HFFc6 (cell line): ENCODE results near the gene CCL1. TPM values are rescaled to one million over a fixed set of nuclear protein-coding genes. Genes with fewer than 3 reads are reported as not detected.
A peak's percentile ranks its signal among the peaks of the same experiment; 100 is the strongest.

Source experiments
- DNase-seq: peaks from one replicate; pipeline ENCODE4 v3.0.0-alpha.2; 2018
- H3K27ac Mint-ChIP-seq: 2 replicates; pipeline ENCODE4 v1.8.0; 2020; ENCODE audit warnings: mild to moderate bottlenecking, mixed read lengths
- H3K27me3 Mint-ChIP-seq: 2 replicates; pipeline ENCODE4 v1.8.0; 2021; ENCODE audit warnings: mild to moderate bottlenecking, moderate library complexity, mixed read lengths; ENCODE audit not compliant: insufficient read depth
- H3K36me3 Mint-ChIP-seq: 2 replicates; pipeline ENCODE4 v1.8.0; 2021; ENCODE audit warnings: low read depth, mixed read lengths
- H3K4me1 Mint-ChIP-seq: 2 replicates; pipeline ENCODE4 v1.8.0; 2020; ENCODE audit warnings: low read depth, mixed read lengths
- H3K4me3 Mint-ChIP-seq: 2 replicates; pipeline ENCODE4 v1.8.0; 2020; ENCODE audit warnings: mild to moderate bottlenecking, moderate library complexity, mixed read lengths
- H3K9me3 Mint-ChIP-seq: 2 replicates; pipeline ENCODE4 v1.8.0; 2020; ENCODE audit warnings: mild to moderate bottlenecking, mixed read lengths
- total RNA-seq, 6 experiments: library from RNA; stranded (reverse); fragmentation: NEBNext Ultra II Directional; extraction: Animal tissue kit (Norgen Biotek cat#: 25700); gene quantifications; 2 replicates in 1 of 6; 3 replicates in 5 of 6; pipeline ENCODE4 v1.2.3, GENCODE V29; 2021
- TF ChIP-seq, protein P1 (sequence below): fragments of 200-600 bp; sonication (generic); IDR thresholded peaks from 2 replicates; pipeline ENCODE4 v1.5.0; 2021; ENCODE audit warnings: antibody characterized with exemption, mild to moderate bottlenecking

Gene CCL1
- total RNA-seq, 6 experiments from 2014 or later: 0.55 TPM; not detected in 5

DNA sequence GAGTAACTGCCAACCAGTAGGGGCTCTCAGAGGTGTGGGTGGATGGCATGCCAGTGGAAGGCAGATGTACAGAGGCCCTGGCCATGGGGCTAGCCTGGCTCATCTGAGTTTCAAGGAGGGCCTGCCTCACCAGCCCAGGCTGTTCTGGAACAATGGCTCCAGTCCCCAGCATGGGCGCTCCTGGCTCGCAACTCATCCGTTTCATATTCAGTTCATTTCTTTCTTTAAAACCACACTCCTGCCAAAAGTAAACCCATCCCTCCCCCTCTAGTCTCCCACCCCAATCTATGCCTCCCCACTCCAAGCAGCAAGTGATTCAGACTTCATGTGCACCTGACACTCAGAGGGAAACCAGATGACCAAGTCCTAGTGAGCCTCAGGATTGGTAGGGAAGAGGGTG is 4.4 kb downstream of the CCL1 start:
- Mint-ChIP-seq H3K9me3 (no peaks in the 10 kb centered on the region), H3K4me1 (no peaks in the 10 kb centered on the region), H3K36me3 (no peaks in the 10 kb centered on the region), H3K4me3 (no peak overlapping the region), H3K27ac (no peak overlapping the region), H3K27me3 (peaks cover 1% of the 10 kb centered on the region)
- no peak for DNase-seq
- TF ChIP-seq, protein P1, sequence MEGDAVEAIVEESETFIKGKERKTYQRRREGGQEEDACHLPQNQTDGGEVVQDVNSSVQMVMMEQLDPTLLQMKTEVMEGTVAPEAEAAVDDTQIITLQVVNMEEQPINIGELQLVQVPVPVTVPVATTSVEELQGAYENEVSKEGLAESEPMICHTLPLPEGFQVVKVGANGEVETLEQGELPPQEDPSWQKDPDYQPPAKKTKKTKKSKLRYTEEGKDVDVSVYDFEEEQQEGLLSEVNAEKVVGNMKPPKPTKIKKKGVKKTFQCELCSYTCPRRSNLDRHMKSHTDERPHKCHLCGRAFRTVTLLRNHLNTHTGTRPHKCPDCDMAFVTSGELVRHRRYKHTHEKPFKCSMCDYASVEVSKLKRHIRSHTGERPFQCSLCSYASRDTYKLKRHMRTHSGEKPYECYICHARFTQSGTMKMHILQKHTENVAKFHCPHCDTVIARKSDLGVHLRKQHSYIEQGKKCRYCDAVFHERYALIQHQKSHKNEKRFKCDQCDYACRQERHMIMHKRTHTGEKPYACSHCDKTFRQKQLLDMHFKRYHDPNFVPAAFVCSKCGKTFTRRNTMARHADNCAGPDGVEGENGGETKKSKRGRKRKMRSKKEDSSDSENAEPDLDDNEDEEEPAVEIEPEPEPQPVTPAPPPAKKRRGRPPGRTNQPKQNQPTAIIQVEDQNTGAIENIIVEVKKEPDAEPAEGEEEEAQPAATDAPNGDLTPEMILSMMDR: no peak

DNA sequence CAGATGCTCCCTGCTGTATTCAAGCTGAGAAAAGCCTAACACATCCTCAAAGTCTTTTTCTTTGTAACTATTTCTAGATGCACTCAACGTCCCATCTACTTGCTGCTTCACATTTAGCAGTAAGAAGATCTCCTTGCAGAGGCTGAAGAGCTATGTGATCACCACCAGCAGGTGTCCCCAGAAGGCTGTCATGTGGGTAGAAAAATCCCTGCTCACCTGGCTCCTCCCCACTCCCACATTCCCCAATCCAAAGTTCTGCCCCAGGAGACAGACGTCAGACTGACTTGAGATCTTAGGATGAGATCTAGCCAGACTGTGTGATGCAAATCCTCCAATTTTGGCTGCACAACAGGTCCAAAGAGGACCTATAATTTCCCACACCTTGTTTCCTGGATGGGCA is 5.6 kb downstream of the CCL1 start:
- no peak overlapping the region for H3K27ac Mint-ChIP-seq
- H3K27me3 Mint-ChIP-seq: peaks cover 1% of the 10 kb centered on the region
- DNase-seq: no peak
- no peaks in the 10 kb centered on the region for H3K36me3 Mint-ChIP-seq
- no peak overlapping the region for H3K4me3 Mint-ChIP-seq
- no peaks in the 10 kb centered on the region for H3K9me3 Mint-ChIP-seq
- H3K4me1 Mint-ChIP-seq: no peaks in the 10 kb centered on the region
- TF ChIP-seq, protein P1: no peak

DNA sequence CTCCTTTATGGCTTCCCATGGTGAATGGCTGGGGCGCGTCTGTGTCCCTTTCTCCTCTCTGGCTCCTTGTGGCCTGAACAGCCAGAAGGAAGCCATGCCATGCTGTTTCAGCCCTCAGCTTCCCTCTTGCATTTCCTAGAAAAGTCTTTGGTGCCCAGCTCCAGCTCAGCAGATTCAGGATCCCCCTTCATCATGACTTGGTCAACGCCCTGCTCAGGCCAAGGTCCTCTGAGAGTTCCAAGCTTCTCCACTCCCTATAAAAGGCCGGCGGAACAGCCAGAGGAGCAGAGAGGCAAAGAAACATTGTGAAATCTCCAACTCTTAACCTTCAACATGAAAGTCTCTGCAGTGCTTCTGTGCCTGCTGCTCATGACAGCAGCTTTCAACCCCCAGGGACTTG is 6.8 kb downstream of the CCL1 start, which contains the start of gene CCL13:
CCL13 (plus strand) TSS at position 287 of the 400 bp plus-strand sequence; CDS start at position 334, 47 bp downstream.
- Mint-ChIP-seq H3K4me1 (no peaks in the 10 kb centered on the region), H3K36me3 (no peaks in the 10 kb centered on the region), H3K27me3 (peaks cover 1% of the 10 kb centered on the region), H3K27ac (no peak within 1 kb of the TSS), H3K9me3 (no peaks in the 10 kb centered on the region), H3K4me3 (no peak within 1 kb of the TSS)
- TF ChIP-seq, protein P1: no peak
- DNase-seq: no peak

DNA sequence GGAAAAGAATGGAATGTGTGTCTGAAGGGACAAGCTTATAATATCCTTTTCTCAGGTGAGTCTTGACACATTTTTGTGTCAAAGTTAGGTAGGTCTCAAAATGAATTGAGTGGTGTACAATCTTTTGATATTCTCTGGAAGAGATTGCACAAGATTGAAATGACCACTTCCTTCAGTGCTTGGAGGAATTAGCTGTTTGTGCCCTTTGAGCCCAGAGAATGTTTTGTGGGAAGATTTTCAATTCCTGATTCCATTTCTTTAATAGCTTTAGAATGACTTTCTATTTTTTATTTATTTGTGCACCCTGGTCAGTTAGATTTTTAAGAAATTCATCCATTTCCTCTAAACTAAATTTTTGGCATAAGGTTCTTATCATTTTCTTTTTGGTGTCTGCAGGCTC is 8.4 kb downstream of the CCL1 start:
- peak; percentile 28 for DNase-seq
- Mint-ChIP-seq H3K4me1 (no peaks in the 10 kb centered on the region), H3K36me3 (no peaks in the 10 kb centered on the region), H3K9me3 (no peaks in the 10 kb centered on the region), H3K4me3 (no peak overlapping the region), H3K27me3 (no peaks in the 10 kb centered on the region; the same call in none of the 2 replicates), H3K27ac (no peak overlapping the region)
- TF ChIP-seq, protein P1: no peak

- H3K27me3 Mint-ChIP-seq: no peaks in the 10 kb centered on the region; the same call in 1 of the 2 replicates
- DNase-seq: no peak
- no peaks in the 10 kb centered on the region for H3K4me1 Mint-ChIP-seq
- H3K4me3 Mint-ChIP-seq: no peak overlapping the region
- TF ChIP-seq, protein P1: no peak
- no peak overlapping the region for H3K27ac Mint-ChIP-seq
- no peaks in the 10 kb centered on the region for H3K36me3 Mint-ChIP-seq
- no peaks in the 10 kb centered on the region for H3K9me3 Mint-ChIP-seq
Measured at GRCh38 chr17:34352191-34352590, 10.8 kb downstream of the CCL1 start.

DNA sequence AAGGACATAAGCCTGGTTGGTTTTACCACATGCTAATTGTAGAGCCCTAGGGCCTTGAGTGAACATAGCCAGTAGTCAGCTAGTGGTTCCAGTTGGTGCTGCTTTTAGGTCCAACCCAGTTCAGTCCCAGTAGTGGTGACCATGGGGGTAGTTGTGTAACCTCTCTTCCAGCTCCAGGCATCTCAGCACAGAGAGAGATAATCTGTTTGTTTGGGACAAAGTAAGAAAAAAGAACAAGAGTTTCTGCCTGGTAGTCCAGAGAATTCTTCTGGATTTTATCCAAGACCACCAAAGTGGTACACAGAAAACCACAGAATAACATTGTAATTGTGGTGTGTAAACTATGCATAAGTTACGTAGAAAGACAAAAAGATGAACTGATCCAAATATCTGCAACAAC is 11.9 kb downstream of the CCL1 start:
- Mint-ChIP-seq H3K9me3 (no peaks in the 10 kb centered on the region), H3K4me3 (no peak overlapping the region), H3K27me3 (peaks cover under 1% of the 10 kb centered on the region; the same call in 1 of the 2 replicates), H3K36me3 (no peaks in the 10 kb centered on the region), H3K27ac (no peak overlapping the region), H3K4me1 (no peaks in the 10 kb centered on the region)
- DNase-seq: no peak
- TF ChIP-seq, protein P1: no peak
